Testis (tissue), 2 donors: ENCODE measurements around the gene EDAR.

Experiments
- CTCF ChIP-seq, 3 experiments: fragments of 450-650 bp in 2 of 3; fragments of 200-600 bp in 1 of 3; sonication (generic) in 1 of 3; IDR thresholded peaks; one replicate each; pipeline ENCODE4 v1.5.1; 2016 to 2019; ENCODE audit warnings: antibody characterized with exemption in 3 of 3, mild to moderate bottlenecking in 2 of 3, moderate library complexity in 1 of 3
- POLR2A ChIP-seq: fragments of 450-650 bp; IDR thresholded peaks from one replicate; pipeline ENCODE4 v1.6.1; 2017; ENCODE audit warnings: antibody characterized with exemption, mild to moderate bottlenecking, moderate library complexity

GRCh38 chr2:108988796-108989713 is at the start of gene EDAR:
- peak in 1 of 3 experiments; percentile 28 for TF ChIP-seq CTCF (IDR thresholded peaks at IDR 0.05)
- no peak for TF ChIP-seq POLR2A
